KMS-11 (cell line): ENCODE data around the gene DYNLT1.

ENCODE experiments used
- H2AFZ ChIP-seq: fragments of 200-600 bp; sonication (generic); 2 replicates; pipeline ENCODE4 v1.6.1; 2016; ENCODE audit warnings: antibody characterized with exemption, mixed run types, low read depth
- H3K27ac ChIP-seq: fragments of 200-600 bp; sonication (generic); 2 replicates; pipeline ENCODE4 v1.6.1; 2016; ENCODE audit warnings: mild to moderate bottlenecking, mixed run types
- H3K27me3 ChIP-seq: fragments of 200-600 bp; sonication (generic); 2 replicates; pipeline ENCODE4 v1.6.1; 2017; ENCODE audit warnings: mild to moderate bottlenecking, low read depth, mixed run types, moderate library complexity; ENCODE audit not compliant: insufficient read depth
- H3K36me3 ChIP-seq: fragments of 200-600 bp; sonication (generic); 2 replicates; pipeline ENCODE4 v1.6.1; 2017; ENCODE audit warnings: mild to moderate bottlenecking, mixed run types; ENCODE audit not compliant: insufficient read depth
- H3K4me1 ChIP-seq: fragments of 200-600 bp; sonication (generic); 2 replicates; pipeline ENCODE4 v1.6.1; 2016; ENCODE audit warnings: mild to moderate bottlenecking, low read depth, mixed run types; ENCODE audit not compliant: poor library complexity, severe bottlenecking
- H3K4me2 ChIP-seq: fragments of 200-600 bp; sonication (generic); 2 replicates; pipeline ENCODE4 v1.7.0; 2016; ENCODE audit warnings: mild to moderate bottlenecking, mixed run types
- H3K4me3 ChIP-seq: fragments of 200-600 bp; sonication (generic); IDR thresholded peaks from 2 replicates; pipeline ENCODE4 v1.6.1; 2017; ENCODE audit warnings: low read depth, low read length, mixed read lengths; ENCODE audit not compliant: insufficient read depth
- H3K79me2 ChIP-seq: fragments of 200-600 bp; sonication (generic); 2 replicates; pipeline ENCODE4 v1.6.1; 2016; ENCODE audit warnings: low read depth, mixed run types; ENCODE audit not compliant: insufficient read depth
- H3K9ac ChIP-seq: fragments of 200-600 bp; sonication (generic); 2 replicates; pipeline ENCODE4 v1.6.1; 2016; ENCODE audit warnings: mild to moderate bottlenecking, mixed run types
- H4K20me1 ChIP-seq: fragments of 200-600 bp; sonication (generic); 2 replicates; pipeline ENCODE4 v1.6.1; 2016; ENCODE audit warnings: mild to moderate bottlenecking, mixed run types; ENCODE audit not compliant: insufficient read depth
- TF ChIP-seq, protein P1 (sequence below): fragments of 200-600 bp; sonication (generic); conservative IDR thresholded peaks from 2 replicates; pipeline ENCODE4 v1.6.1; 2017; ENCODE audit warnings: low read depth, mild to moderate bottlenecking, antibody characterized with exemption, low read length, moderate library complexity, mixed read lengths

DYNLT1 gene

DNA sequence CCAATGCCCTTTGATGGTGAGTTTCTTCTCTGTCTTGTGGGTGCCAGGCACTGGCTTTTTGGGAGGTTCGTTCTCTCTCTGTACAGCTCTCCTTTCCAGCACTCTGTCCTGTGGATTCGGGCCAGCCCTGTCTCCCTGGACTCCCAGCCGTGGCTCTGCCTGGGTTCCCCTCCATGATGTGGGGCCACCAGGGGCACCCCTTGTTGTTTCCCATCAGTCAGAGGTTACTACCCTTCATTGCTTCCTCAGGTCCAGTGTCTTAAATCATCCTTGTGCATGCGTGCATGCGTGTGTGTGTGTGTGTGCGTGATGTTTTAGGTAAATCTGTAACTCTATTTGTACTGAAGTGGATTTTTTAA, 40.5 kb downstream of the DYNLT1 start:
- TF ChIP-seq, protein P1, sequence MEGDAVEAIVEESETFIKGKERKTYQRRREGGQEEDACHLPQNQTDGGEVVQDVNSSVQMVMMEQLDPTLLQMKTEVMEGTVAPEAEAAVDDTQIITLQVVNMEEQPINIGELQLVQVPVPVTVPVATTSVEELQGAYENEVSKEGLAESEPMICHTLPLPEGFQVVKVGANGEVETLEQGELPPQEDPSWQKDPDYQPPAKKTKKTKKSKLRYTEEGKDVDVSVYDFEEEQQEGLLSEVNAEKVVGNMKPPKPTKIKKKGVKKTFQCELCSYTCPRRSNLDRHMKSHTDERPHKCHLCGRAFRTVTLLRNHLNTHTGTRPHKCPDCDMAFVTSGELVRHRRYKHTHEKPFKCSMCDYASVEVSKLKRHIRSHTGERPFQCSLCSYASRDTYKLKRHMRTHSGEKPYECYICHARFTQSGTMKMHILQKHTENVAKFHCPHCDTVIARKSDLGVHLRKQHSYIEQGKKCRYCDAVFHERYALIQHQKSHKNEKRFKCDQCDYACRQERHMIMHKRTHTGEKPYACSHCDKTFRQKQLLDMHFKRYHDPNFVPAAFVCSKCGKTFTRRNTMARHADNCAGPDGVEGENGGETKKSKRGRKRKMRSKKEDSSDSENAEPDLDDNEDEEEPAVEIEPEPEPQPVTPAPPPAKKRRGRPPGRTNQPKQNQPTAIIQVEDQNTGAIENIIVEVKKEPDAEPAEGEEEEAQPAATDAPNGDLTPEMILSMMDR = no peak

DNA sequence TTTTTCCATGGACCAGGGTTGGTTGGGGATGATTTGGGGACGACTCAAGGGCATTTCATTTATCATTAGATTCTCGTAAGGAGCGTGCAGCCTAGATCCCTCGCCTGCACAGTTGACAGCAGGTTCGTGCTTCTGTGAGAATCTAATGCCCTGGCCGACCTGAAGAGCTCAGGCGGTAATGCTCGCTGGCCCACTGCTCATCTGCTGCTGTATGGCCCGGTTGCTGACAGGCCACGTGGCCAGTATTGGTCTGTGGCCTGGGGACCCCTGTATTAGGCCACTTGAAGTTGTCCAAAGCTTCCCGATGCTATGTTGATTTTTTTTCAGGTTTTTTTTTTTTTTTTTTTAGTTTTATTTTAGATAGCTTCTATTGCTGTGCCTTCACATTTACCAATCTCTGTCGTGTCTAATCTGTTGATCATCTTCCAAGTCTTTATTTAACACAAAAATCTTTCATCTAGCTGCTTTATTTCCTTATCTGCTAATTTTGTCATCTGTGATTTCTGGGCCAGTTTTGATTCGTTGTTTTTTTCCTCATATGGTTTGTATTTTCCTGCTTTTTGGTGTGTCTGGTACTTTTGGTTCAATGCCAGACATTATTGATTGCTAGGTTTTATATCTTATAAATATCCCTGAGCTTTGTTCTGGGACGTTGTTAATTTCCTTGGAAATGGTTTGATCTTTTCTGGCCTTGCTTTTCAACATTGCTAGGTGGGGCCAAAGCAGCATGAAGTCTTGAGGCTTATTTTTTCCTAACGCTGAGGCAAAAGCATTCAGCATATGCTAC, 41.1 kb downstream of the DYNLT1 start:
- H4K20me1 ChIP-seq = no peaks in the 10 kb centered on the region
- H3K36me3 ChIP-seq = no peaks in the 10 kb centered on the region
- no peak overlapping the region for H2AFZ ChIP-seq
- H3K4me2 ChIP-seq = no peak overlapping the region
- H3K27ac ChIP-seq = no peak overlapping the region
- no peak overlapping the region for H3K4me3 ChIP-seq
- no peak overlapping the region for H3K9ac ChIP-seq
- TF ChIP-seq, protein P1 = no peak
- no peaks in the 10 kb centered on the region for H3K27me3 ChIP-seq
- no peaks in the 10 kb centered on the region for H3K79me2 ChIP-seq
- no peaks in the 10 kb centered on the region for H3K4me1 ChIP-seq

More for the DNA sequence above, 40.5 kb downstream of the DYNLT1 start:
- no peak overlapping the region for H3K4me2 ChIP-seq
- no peaks in the 10 kb centered on the region for H3K79me2 ChIP-seq
- no peak overlapping the region for H2AFZ ChIP-seq
- H3K4me3 ChIP-seq = no peak overlapping the region
- no peaks in the 10 kb centered on the region for H3K36me3 ChIP-seq
- no peaks in the 10 kb centered on the region for H3K27me3 ChIP-seq
- no peak overlapping the region for H3K9ac ChIP-seq
- no peak overlapping the region for H3K27ac ChIP-seq
- no peaks in the 10 kb centered on the region for H3K4me1 ChIP-seq
- H4K20me1 ChIP-seq = no peaks in the 10 kb centered on the region

DNA sequence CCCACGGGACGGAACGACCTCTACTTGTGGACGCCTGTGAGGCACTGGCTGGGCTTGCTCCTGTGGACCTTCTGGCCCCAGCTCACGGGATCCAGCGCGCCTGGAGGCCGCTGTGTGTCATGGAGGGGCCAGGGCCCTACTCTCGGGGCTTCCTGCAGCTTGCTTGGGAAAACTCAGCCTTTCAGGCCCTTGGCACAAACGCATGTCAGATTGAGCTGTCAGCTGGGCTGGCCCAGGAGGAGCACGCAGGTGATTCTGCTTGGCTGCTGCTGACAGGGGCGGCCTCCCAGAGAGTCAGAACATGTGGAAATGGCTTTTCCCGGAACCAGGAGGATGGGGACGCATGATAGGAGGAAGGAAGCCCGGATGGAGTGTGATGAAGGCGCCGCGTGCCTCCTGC, 44.9 kb downstream of the DYNLT1 start:
- Histone ChIP-seq H3K36me3 (no peaks in the 10 kb centered on the region), H3K9ac (no peak overlapping the region), H2AFZ (no peak overlapping the region), H3K4me3 (no peak overlapping the region), H3K27ac (no peak overlapping the region), H3K79me2 (no peaks in the 10 kb centered on the region), H3K4me1 (no peaks in the 10 kb centered on the region), H4K20me1 (no peaks in the 10 kb centered on the region), H3K27me3 (no peaks in the 10 kb centered on the region), H3K4me2 (no peak overlapping the region)
- TF ChIP-seq, protein P1 = no peak

DNA sequence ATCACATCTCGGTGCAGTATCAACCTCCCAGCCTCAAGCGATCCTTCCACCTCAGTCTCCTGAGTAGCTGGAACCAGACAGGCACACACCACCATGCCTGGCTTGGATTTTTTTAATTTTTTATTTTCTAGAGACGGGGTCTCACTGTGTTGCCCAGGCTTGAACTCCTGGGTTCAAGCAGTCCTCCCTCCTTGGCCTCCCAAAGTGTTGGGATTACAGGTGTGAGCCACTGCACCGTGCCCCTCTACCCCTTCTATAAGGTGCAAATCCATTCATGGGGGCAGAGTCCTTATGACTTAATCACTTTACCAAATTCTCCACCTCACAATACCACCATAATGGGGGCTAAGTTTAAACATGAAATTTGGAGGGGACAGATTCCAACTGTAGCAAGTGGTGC, 47.0 kb downstream of the DYNLT1 start:
- TF ChIP-seq, protein P1 = no peak
- Histone ChIP-seq H3K4me3 (no peak overlapping the region), H3K36me3 (no peaks in the 10 kb centered on the region), H3K9ac (no peak overlapping the region), H3K4me2 (no peak overlapping the region), H3K4me1 (no peaks in the 10 kb centered on the region), H3K27ac (no peak overlapping the region), H3K27me3 (no peaks in the 10 kb centered on the region), H3K79me2 (no peaks in the 10 kb centered on the region), H4K20me1 (no peaks in the 10 kb centered on the region), H2AFZ (no peak overlapping the region)
